HL-60/S4 (cell line): ENCODE measurements around the gene CHN1.

Experiments used
- in situ Hi-C: fragments of 300-500 bp; cut with MboI; formaldehyde crosslinking; loops from 2 replicates; pipeline ENCODE4 v1.14.3; 2022; ENCODE audit warnings: low sequenced_read_pairs

CHN1 gene

GRCh38 chr2:174792309-174793025, 212.7 kb downstream of the CHN1 start:
- in situ Hi-C loops: no loop called here

GRCh38 chr2:174791746-174792280, 213.4 kb downstream of the CHN1 start:
- in situ Hi-C loops: no loop called here

- in situ Hi-C loops: no loop called here
Measured at GRCh38 chr2:174791020-174791419, 214.2 kb downstream of the CHN1 start.

GRCh38 chr2:174789001-174789400, 216.2 kb downstream of the CHN1 start:
- in situ Hi-C loops: no loop called here

- in situ Hi-C loops: no loop called here
Measured at GRCh38 chr2:174788291-174788929, 216.8 kb downstream of the CHN1 start.

GRCh38 chr2:174787487-174788205, 217.5 kb downstream of the CHN1 start:
- in situ Hi-C loops: no loop called here

GRCh38 chr2:174786066-174786725, 219.0 kb downstream of the CHN1 start:
- in situ Hi-C loops: no loop called here

GRCh38 chr2:174785481-174785880, 219.7 kb downstream of the CHN1 start:
- in situ Hi-C loops: no loop called here

- in situ Hi-C loops: no loop called here
Measured at GRCh38 chr2:174784909-174785308, 220.3 kb downstream of the CHN1 start.

- in situ Hi-C loops: no loop called here
Measured at GRCh38 chr2:174784316-174784715, 220.9 kb downstream of the CHN1 start.

- in situ Hi-C loops: no loop called here
Measured at GRCh38 chr2:174781996-174782395, 223.2 kb downstream of the CHN1 start.

GRCh38 chr2:174781298-174781697, 223.9 kb downstream of the CHN1 start:
- in situ Hi-C loops: no loop called here

GRCh38 chr2:174780856-174781255, 224.3 kb downstream of the CHN1 start:
- in situ Hi-C loops: no loop called here

- in situ Hi-C loops: no loop called here
Measured at GRCh38 chr2:174780191-174780840, 224.9 kb downstream of the CHN1 start.

GRCh38 chr2:174779361-174779928, 225.7 kb downstream of the CHN1 start:
- in situ Hi-C loops: no loop called here

- in situ Hi-C loops: no loop called here
Measured at GRCh38 chr2:174778085-174778981, 226.8 kb downstream of the CHN1 start.

- in situ Hi-C loops: no loop called here
Measured at GRCh38 chr2:174777347-174778084, 227.7 kb downstream of the CHN1 start.

GRCh38 chr2:174776675-174777074, 228.5 kb downstream of the CHN1 start:
- in situ Hi-C loops: no loop called here

GRCh38 chr2:174776223-174776622, 229.0 kb downstream of the CHN1 start:
- in situ Hi-C loops: no loop called here
